ENCODE measurements around the gene GPATCH8.

GPATCH8 gene

GRCh38 chr17:44451016-44451627, 52.1 kb downstream of the GPATCH8 start:
- no peak for DNase-seq (ENCODE audit: low read depth in 2 of 2)

- no peak for DNase-seq (ENCODE audit: low read depth in 2 of 2)
Observed at GRCh38 chr17:44448412-44448811, 54.8 kb downstream of the GPATCH8 start.

GRCh38 chr17:44444735-44445105, 58.5 kb downstream of the GPATCH8 start:
- DNase-seq (ENCODE audit: low read depth in 2 of 2) = no peak

GRCh38 chr17:44442806-44443205, 60.4 kb downstream of the GPATCH8 start:
- DNase-seq (ENCODE audit: low read depth in 2 of 2) = no peak

GRCh38 chr17:44439168-44439567, 64.0 kb downstream of the GPATCH8 start:
- no peak for DNase-seq (ENCODE audit: low read depth in 2 of 2)

- DNase-seq (ENCODE audit: low read depth in 2 of 2) = no peak
Observed at GRCh38 chr17:44438636-44439035, 64.6 kb downstream of the GPATCH8 start.

GRCh38 chr17:44436336-44436735, 66.9 kb downstream of the GPATCH8 start:
- no peak for DNase-seq (ENCODE audit: low read depth in 2 of 2)

GRCh38 chr17:44432254-44433157, 70.7 kb downstream of the GPATCH8 start:
- DNase-seq (ENCODE audit: low read depth in 2 of 2) = no peak

- DNase-seq (ENCODE audit: low read depth in 2 of 2) = no peak
Observed at GRCh38 chr17:44424828-44425461, 78.3 kb downstream of the GPATCH8 start.

- DNase-seq (ENCODE audit: low read depth in 2 of 2) = no peak
Observed at GRCh38 chr17:44417553-44417952, 85.7 kb downstream of the GPATCH8 start.

- no peak for DNase-seq (ENCODE audit: low read depth in 2 of 2)
Observed at GRCh38 chr17:44416558-44417289, 86.5 kb downstream of the GPATCH8 start.

GRCh38 chr17:44414394-44415155, 88.6 kb downstream of the GPATCH8 start:
- no peak for DNase-seq (ENCODE audit: low read depth in 2 of 2)

- no peak for DNase-seq (ENCODE audit: low read depth in 2 of 2)
Observed at GRCh38 chr17:44409309-44410028, 93.7 kb downstream of the GPATCH8 start.

GRCh38 chr17:44408786-44409185, 94.4 kb downstream of the GPATCH8 start:
- DNase-seq (ENCODE audit: low read depth in 2 of 2) = no peak

GRCh38 chr17:44402564-44403172, 100.5 kb downstream of the GPATCH8 start:
- no peak for DNase-seq (ENCODE audit: low read depth in 2 of 2)

GRCh38 chr17:44400226-44400847, 102.9 kb downstream of the GPATCH8 start:
- DNase-seq (ENCODE audit: low read depth in 2 of 2) = no peak

GRCh38 chr17:44398692-44399691, 104.2 kb downstream of the GPATCH8 start:
- DNase-seq (ENCODE audit: low read depth in 2 of 2) = no peak

Measured in stimulated activated CD4-positive, alpha-beta T cell treated with anti-CD3 and anti-CD28 coated beads, Interleukin-1b, Interleukin-23, amount 100 ng/mL, for 4 hours (primary cell).